GM19035 (cell line): ENCODE measurements around the gene SLC39A6.
"Not testable (repeated sequence)": the region's sequence is repeated elsewhere in the genome, so short reads cannot be mapped to it uniquely, and the experiment has no call there.

Experiments
- ATAC-seq: cut with Tn5 transposase; IDR thresholded peaks from one replicate; pipeline ENCODE4 v1.9.1; 2021; ENCODE audit not compliant: unreplicated experiment

SLC39A6 gene

DNA sequence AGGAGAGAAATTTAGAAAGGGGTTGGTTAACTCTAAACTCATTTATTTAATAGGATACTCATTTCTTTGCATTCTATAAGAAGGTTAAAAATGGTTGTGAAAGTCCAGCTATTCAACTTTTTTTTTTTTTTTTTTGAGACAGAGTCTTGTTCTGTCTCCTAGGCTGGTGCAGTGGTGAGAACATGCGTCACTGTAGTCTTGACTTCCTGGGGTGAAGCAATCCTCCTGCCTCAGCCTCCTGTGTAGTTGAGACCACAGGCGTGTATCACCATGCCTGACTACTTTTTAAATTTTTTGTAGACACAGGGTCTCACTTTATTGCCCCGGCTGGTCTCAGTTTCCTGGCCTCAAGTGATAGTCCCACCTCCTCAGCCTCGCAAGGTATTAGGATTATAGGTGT is 12.4 kb upstream of the SLC39A6 start:
- no peak for ATAC-seq

- ATAC-seq, result no peak
Observed at GRCh38 chr18:36139245-36139644, 10.1 kb upstream of the SLC39A6 start.

GRCh38 chr18:36135264-36135663 is 6.1 kb upstream of the SLC39A6 start:
- no peak for ATAC-seq

GRCh38 chr18:36132756-36133155 is 3.6 kb upstream of the SLC39A6 start:
- ATAC-seq, result no peak

GRCh38 chr18:36131692-36132483 is 2.7 kb upstream of the SLC39A6 start:
- no peak for ATAC-seq

DNA sequence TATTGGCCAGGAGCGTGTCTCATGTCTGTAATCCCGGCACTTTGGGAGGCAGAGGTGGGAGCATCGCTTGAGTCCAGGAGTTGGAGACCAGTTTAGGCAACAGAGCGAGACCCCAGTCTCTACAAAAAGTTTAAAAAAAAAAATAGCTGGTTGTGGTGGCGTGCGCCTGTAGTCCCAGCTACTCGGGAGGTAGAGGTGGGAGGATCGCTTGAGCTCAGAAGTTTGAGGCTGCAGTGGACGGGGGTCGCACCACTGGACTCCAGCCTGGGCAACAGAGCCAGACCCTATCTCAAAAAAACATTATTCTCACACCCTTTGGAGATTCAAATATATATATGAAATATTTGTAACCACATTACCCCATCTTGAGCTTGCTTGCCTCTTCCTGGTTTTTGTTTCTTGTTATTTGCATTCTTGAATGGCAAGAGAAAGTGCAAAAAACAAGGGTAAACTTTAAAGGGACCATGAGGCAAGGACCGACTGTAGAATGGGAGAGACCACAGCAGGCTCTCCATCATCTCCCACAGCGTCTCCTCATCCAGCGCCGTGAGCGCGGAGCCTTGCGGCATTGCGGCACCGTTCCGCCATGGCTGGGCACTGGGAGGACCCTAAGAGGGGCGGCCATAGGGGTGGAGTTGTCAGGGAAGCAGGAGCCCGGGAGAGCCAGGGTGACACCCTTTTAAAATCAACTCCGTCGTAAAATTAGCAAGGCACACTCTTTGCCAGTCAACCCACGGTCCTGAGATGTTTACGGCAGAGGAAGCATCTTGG is 1.9 kb upstream of the SLC39A6 start:
- no peak for ATAC-seq

- peak; percentile 26 for ATAC-seq
Observed at GRCh38 chr18:36130039-36130831, 1.1 kb upstream of the SLC39A6 start.

DNA sequence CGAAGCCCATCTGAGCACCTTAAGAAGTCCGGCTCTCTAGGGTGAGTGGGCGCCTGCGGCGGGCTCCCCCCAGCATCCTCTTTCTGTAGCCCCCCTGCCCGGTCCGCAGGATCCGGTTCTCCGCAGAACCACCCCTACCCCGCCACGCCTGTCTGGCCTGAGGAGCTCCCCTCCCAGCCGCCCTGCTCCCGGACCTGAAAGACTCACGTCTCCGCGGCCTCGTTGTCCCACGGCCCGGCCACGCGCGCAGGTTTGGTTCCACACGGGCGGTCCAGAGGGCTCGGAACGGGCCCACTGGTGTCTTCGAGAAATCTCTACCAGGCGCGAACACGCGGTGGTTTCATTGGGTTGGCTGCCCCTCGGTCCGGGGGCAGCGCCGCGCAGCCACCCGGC is 237 bp downstream of the SLC39A6 start:
- ATAC-seq, result no peak

DNA sequence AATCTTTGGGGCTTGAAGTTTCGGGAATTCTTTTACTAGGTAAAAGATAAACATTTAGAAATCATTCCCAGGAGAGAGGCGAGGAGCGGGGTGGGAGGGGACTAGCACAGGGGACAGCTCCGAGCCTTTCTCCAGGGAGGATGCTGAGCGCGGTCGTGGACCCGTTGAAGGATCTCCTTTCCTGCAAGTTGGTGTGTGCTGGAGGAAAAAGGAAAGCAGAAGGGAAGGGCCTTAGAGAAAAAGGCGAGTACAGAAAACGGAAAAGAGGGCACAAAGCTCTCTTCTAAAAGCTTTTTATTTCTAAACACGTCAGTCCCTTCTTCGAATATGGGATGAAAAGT is 640 bp downstream of the SLC39A6 start:
- ATAC-seq, result no peak

- ATAC-seq, result no peak
Observed at GRCh38 chr18:36127836-36128529, 1.2 kb downstream of the SLC39A6 start.

DNA sequence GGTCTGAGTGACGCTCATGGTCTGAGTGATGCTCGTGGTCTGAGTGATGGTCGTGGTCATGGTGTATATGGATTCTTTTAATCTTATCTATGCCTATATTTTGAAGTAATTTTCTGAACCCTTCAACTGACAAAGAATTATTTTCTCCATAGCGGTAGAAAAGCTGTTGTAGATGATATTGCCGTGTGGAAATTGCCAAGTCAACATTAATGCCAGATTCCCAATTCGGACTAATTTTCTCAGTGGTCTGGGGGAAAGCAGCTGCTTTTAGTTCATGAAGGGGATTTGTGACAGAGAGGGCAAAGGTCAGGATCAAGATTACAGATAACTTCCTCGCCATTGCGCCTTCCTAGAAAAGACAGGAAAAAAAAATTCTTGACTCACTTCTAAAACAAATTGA is 2.5 kb downstream of the SLC39A6 start:
- no peak for ATAC-seq

- no peak for ATAC-seq
Observed at GRCh38 chr18:36124841-36125240, 4.3 kb downstream of the SLC39A6 start.

- ATAC-seq, result no peak
Observed at GRCh38 chr18:36120297-36120696, 8.8 kb downstream of the SLC39A6 start.

- ATAC-seq, result not testable (repeated sequence)
Observed at GRCh38 chr18:36116771-36117170, 12.4 kb downstream of the SLC39A6 start.

DNA sequence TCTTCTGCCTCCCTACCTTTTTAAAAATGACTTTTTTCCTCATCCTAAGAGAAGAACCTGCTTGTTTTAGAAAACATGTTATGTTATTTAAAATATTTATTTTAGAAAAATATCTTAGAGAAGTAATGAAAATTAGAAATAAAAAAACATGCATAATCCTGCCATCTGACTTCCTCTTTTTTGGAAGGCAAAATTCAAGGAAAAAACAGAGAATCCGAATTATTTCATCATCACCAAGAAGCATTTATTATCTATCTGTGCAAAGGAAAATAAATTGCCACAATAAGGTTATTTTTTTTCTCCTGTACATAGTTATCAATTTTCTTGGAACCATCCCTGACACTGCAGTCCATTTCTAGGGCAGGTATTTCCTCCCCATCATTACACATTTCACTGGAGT is 14.4 kb downstream of the SLC39A6 start:
- no peak for ATAC-seq

DNA sequence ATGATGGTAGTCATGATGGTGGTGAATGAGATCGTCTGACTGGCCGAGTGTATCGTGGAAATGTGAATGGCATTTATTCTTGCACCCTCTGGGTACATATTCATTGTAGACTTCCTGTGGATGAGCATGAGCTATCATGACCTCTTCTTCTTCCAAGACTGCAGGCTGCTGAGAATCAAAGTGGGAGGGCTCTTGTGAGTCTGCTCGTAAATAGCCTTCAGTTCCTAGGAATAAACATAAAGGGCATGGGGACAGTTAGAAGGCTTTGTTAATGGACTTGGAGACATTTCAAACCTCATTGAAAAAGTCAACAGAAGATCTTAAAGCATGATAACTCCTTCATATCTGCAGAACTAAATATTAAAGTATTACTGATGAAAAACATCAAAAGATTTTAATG is 14.9 kb downstream of the SLC39A6 start:
- no peak for ATAC-seq

DNA sequence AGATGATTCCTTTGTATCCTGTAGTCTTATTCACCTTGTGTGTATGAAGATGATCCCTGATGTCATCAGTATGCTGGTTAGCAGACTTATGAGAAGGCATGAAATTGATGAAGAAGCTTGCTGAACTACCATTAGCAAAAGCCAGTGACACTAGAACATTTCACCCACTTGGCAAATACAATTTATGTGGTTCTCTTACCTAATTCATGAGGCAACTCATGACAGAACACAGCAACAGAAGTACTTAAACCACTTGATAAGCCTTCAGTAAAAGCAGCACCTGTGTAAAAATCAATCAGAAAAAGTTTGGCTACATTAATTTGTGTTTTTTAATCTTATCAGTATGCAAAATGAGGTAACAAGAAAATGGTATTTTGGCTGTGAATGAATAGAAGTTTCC is 16.8 kb downstream of the SLC39A6 start:
- ATAC-seq, result no peak

DNA sequence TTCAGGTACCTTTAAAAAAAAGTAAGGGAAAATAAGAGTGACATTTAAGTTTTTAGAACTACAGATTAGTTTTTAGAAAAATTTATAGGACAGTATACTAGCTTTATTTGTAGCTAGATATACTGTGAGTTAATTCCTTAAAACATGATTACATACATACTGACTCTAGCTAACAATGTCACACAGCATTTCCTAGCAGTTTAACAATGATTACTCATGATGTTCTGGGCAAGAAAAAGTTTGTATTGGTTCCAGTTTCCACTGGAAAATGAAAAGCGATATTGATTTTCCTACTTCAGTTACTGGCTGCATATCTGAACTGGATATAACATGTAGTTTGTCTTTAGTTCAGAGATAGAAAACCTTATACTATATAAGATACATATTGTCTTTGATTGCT is 19.4 kb downstream of the SLC39A6 start:
- ATAC-seq, result no peak

DNA sequence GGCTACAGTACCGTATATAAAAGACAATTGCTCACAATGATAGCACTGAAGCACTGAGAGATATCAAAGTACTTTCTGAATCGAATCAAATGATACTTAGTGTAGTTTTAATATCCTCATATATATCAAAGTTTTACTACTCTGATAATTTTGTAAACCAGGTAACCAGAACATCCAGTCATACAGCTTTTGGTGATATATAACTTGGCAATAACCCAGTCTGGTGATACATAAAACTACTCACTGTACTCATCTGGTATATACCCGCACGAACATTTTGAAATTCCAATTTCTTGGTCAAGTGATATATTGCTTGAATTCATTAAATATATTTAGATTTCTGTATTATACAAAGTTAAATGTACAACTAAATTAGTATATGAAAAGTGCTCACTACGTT is 20.5 kb downstream of the SLC39A6 start:
- ATAC-seq, result no peak

GRCh38 chr18:36108196-36108595 is 20.9 kb downstream of the SLC39A6 start:
- ATAC-seq, result no peak

- ATAC-seq, result no peak
Observed at GRCh38 chr18:36107477-36107876, 21.7 kb downstream of the SLC39A6 start.
